Cardiac fibroblast (primary cell): Measurements from ENCODE around the gene CTBS.

Source experiments
- DNase-seq, 2 donors: peaks; one replicate each; pipeline versions ENCODE4 v3.0.0 to v3.0.0-alpha.2; 2010; ENCODE audit warnings: low read depth in 2 of 2
- H3K4me3 ChIP-seq, 2 donors: replicated peaks in 1 of 2; 1 replicate in 1 of 2; 2 replicates in 1 of 2; pipeline ENCODE4 v1.5.1; 2011; ENCODE audit warnings: low read depth in 2 of 2, low read length in 2 of 2, mild to moderate bottlenecking in 2 of 2, moderate library complexity in 1 of 2
- CTCF ChIP-seq: IDR thresholded peaks from one replicate; pipeline ENCODE4 v1.5.1; 2011; ENCODE audit warnings: low read depth, mild to moderate bottlenecking, low read length, inconsistent platforms

Gene CTBS

GRCh38 chr1:84613887-84614286 is 39.6 kb upstream of the CTBS start:
- H3K4me3 ChIP-seq: no peak overlapping the region

GRCh38 chr1:84613026-84613425 is 38.8 kb upstream of the CTBS start:
- DNase-seq: peak; percentile 45 to 56
- TF ChIP-seq CTCF: no peak
- no peak overlapping the region for H3K4me3 ChIP-seq

More at GRCh38 chr1:84613887-84614286, 39.6 kb upstream of the CTBS start:
- DNase-seq: no peak
- no peak for TF ChIP-seq CTCF

GRCh38 chr1:84611796-84612195 is 37.6 kb upstream of the CTBS start:
- no peak for TF ChIP-seq CTCF
- DNase-seq: peak; percentile 36 to 72
- no peak overlapping the region for H3K4me3 ChIP-seq

- no peak overlapping the region for H3K4me3 ChIP-seq
- no peak for TF ChIP-seq CTCF
- peak in 1 of 2 donors; percentile 5 for DNase-seq
Measured at GRCh38 chr1:84611091-84611490, 36.9 kb upstream of the CTBS start.

GRCh38 chr1:84606977-84607376 is 32.7 kb upstream of the CTBS start:
- TF ChIP-seq CTCF: no peak

GRCh38 chr1:84605157-84605556 is 30.9 kb upstream of the CTBS start:
- H3K4me3 ChIP-seq: no peak overlapping the region

More at GRCh38 chr1:84606977-84607376, 32.7 kb upstream of the CTBS start:
- H3K4me3 ChIP-seq: no peak overlapping the region
- no peak for DNase-seq

More at GRCh38 chr1:84605157-84605556, 30.9 kb upstream of the CTBS start:
- TF ChIP-seq CTCF: no peak
- no peak for DNase-seq
